LoVo (cell line): ENCODE measurements around the gene ARL15.
A peak's percentile ranks its signal among the peaks of the same experiment; 100 is the strongest.

Experiments used
- DNase-seq: peaks from one replicate; pipeline ENCODE4 v3.0.0-alpha.2; 2016; ENCODE audit warnings: low spot score

The ARL15 gene

GRCh38 chr5:54313311-54314270 lies 3.2 kb upstream of the ARL15 start:
- DNase-seq: no peak

GRCh38 chr5:54312499-54312898 lies 2.1 kb upstream of the ARL15 start:
- DNase-seq: no peak

- no peak for DNase-seq
Measured at GRCh38 chr5:54311176-54311677, 854 bp upstream of the ARL15 start.

GRCh38 chr5:54309691-54310432 lies 511 bp downstream of the ARL15 start:
- peak; percentile 48 for DNase-seq

GRCh38 chr5:54309276-54309675 lies 1.1 kb downstream of the ARL15 start:
- DNase-seq: no peak

DNA sequence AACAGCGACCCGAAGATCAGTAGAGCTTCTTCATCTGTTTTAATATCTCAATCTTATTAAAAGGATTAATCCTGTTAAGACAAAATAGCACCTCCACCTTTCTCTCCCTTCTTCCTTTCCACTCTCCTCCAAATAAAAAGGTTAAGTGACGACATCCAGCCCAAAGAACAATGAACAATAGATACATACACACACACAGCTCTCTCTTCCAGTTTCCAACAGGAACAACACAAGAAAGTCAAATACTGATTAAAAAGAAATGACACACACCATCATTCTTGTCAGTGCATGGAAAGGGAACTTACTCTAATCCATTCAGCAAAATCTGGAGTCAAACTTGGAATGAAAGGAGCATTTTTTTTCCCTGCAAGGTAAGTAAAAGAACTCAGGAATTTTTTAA lies 2.8 kb downstream of the ARL15 start:
- DNase-seq: no peak

DNA sequence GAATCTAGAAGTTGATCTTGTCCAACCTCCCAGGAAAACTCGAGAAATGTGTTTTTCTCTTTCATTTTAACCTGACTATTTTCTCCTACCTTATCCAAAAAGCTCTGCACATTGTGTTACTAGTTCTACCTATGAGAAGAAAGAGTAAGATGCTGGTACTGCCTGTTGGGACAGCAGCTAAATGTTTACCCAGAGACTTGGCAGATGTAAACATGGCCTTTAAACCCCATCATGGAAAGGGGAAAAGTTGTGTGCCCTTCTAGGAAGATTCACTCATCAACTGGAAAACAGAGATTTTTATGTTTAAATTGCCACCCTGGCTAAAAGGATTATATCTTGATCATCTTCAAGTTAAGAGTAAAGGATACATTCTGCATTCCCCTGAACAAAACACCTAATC lies 3.5 kb downstream of the ARL15 start:
- no peak for DNase-seq

- DNase-seq: no peak
Measured at GRCh38 chr5:54305737-54306136, 4.6 kb downstream of the ARL15 start.

GRCh38 chr5:54304040-54304439 lies 6.3 kb downstream of the ARL15 start:
- DNase-seq: no peak

GRCh38 chr5:54302267-54302687 lies 8.1 kb downstream of the ARL15 start:
- DNase-seq: no peak

DNA sequence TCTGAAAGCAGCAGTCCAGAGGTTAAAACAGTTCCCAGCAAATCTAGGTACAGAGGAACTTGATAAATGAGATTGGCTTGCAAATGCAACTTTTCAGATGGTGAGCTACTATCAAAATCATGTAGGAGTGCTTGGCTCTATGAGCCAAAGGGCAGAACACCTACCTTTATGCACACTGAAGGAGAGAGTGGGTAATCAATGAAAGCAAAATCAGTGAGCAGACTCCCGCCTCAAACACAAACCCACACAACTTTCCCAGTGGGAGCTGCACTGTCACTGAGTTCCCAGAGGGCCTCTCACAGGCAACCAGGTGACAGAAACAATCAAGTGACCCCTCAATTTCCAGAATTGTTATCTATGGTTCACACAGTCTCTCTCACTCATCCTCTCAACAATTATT lies 8.5 kb downstream of the ARL15 start:
- DNase-seq: no peak

- DNase-seq: no peak
Measured at GRCh38 chr5:54301220-54301619, 9.2 kb downstream of the ARL15 start.

GRCh38 chr5:54298947-54299346 lies 11.4 kb downstream of the ARL15 start:
- DNase-seq: no peak

- DNase-seq: no peak
Measured at GRCh38 chr5:54296386-54296785, 14.0 kb downstream of the ARL15 start.

- DNase-seq: no peak
Measured at GRCh38 chr5:54295651-54296276, 14.6 kb downstream of the ARL15 start.

DNA sequence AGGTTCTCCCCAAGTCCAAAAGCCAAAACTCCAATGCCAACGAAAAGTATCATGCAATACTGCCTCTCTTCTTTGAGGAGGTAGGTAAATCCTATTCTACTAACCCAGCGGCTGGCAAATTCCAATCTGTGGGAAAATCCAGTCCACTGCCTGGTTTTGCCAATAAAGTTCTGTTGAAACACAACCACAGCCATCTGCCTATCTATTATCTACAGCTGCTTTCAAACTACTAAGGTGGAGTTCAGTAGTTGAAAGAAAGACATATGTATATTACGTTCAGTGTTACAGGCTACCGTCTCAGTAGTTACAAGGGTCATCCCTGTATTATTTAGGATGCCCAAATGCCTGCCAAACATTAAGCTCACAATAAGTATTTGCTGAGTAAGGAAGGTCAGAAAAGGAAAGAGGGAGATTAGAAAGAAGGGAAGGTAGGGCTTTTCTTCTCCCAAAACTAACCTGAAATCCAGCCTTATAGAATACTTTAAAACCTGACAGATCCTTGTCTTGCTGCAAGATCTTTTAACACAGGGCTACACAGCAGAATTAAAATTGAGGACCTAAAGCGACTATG lies 16.2 kb downstream of the ARL15 start:
- DNase-seq: no peak

GRCh38 chr5:54292866-54293265 lies 17.5 kb downstream of the ARL15 start:
- no peak for DNase-seq

GRCh38 chr5:54291498-54291897 lies 18.9 kb downstream of the ARL15 start:
- DNase-seq: no peak

GRCh38 chr5:54289769-54290168 lies 20.6 kb downstream of the ARL15 start:
- DNase-seq: no peak

DNA sequence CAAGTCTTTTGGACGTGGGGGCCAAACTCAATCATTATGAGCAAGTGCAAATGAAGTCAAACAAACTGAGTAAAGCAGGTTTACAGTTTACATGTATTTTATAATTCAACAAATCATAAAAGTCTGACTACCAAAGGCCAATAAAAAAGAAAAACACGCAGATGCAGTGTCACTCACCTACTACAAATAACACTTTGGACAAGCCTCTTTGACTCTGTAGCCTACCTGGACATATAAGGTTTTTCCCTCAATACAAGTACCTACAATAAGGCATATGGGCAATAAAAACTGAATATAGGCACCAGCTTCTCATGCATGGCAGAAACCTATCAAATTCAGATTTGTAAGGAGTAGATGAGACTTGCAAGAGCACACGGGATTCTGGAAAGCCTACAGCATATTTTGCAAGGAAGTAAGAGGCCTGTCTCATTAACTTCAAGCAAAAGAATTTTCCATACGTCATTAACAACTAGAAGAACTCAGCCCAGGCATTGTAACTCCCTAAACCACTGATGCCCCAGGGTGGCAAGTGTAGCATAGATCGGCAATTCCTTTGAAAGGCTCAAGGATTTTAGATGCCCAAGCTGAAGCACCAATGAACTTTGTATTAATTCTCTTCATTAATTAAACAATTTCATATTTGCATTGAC lies 21.7 kb downstream of the ARL15 start:
- DNase-seq: no peak

DNA sequence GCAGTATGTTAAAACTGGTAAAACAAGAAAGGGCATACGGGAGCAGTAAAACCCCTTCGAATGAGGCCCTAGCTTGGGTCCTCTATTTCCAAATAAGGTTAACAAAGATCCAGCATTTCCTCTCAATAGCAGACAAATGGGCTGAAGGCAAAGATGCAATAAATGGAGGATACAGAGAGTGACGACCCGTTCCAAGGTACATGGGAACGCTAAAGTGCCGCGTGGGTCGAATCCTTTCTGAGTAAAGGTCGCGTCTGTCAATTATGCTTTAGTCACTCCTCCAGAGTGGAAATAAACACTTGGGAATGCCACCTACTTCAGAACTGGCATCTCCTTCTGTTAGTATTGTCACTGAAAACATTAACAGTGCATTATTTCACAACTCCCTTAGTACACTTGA lies 24.7 kb downstream of the ARL15 start:
- DNase-seq: no peak

DNA sequence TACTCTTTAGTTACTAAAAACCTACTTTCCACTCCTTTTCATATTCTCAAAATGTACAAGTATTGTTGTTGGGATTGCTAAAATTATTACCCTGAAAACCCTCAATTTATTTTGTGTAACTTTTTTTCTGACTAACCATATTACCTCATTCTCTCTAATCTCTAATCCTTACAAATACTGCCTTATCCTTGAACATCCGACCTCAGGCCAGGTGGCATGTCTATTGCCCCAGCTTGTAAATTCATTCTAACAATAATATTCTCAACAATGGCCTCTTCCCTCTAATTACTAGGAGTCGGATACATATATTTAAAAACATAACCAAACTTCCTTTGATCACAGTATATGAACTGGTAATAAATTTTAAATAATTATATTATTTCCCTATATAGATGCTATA lies 25.8 kb downstream of the ARL15 start:
- DNase-seq: no peak
